ENCODE measurements around the gene CNIH3. TPM values are rescaled to one million over a fixed set of nuclear protein-coding genes. Genes with fewer than 3 reads are reported as not detected.
"Not testable (repeated sequence)": the region's sequence is repeated elsewhere in the genome, so short reads cannot be mapped to it uniquely, and the experiment has no call there.

The CNIH3 gene
- total RNA-seq, 1 donor from 2014 or later, result 1.4 TPM

- no peak for DNase-seq (ENCODE audit: low spot score)
- no peak overlapping the region for H3K27ac Mint-ChIP-seq
- H3K4me3 Mint-ChIP-seq, result no peak overlapping the region
- H3K36me3 Mint-ChIP-seq (ENCODE audit: low read depth), result no peaks in the 10 kb centered on the region
- H3K4me1 Mint-ChIP-seq (ENCODE audit: low read depth), result peaks cover 9% of the 10 kb centered on the region
- intact Hi-C loops (cut with micrococcal nuclease), result no loop called here
- no peaks in the 10 kb centered on the region for H3K9me3 Mint-ChIP-seq
- H3K27me3 Mint-ChIP-seq (ENCODE audit: insufficient read depth), result no peaks in the 10 kb centered on the region
These were observed 88.1 kb downstream of the CNIH3 start for GRCh38 chr1:224704107-224704735.

- intact Hi-C loops (cut with micrococcal nuclease), result no loop called here
- no peak for DNase-seq (ENCODE audit: low spot score)
- H3K27me3 Mint-ChIP-seq (ENCODE audit: insufficient read depth), result no peaks in the 10 kb centered on the region
- no peak overlapping the region for H3K27ac Mint-ChIP-seq
- H3K36me3 Mint-ChIP-seq (ENCODE audit: low read depth), result no peaks in the 10 kb centered on the region
- H3K4me3 Mint-ChIP-seq, result no peak overlapping the region
- no peaks in the 10 kb centered on the region for H3K9me3 Mint-ChIP-seq
- H3K4me1 Mint-ChIP-seq (ENCODE audit: low read depth), result peaks cover 9% of the 10 kb centered on the region
These were observed 89.5 kb downstream of the CNIH3 start for GRCh38 chr1:224705578-224705977.

- H3K4me1 Mint-ChIP-seq (ENCODE audit: low read depth), result peaks cover 9% of the 10 kb centered on the region
- intact Hi-C loops (cut with micrococcal nuclease), result no loop called here
- no peaks in the 10 kb centered on the region for H3K9me3 Mint-ChIP-seq
- H3K4me3 Mint-ChIP-seq, result no peak overlapping the region
- H3K27ac Mint-ChIP-seq, result no peak overlapping the region
- H3K36me3 Mint-ChIP-seq (ENCODE audit: low read depth), result no peaks in the 10 kb centered on the region
- no peak for DNase-seq (ENCODE audit: low spot score)
- peaks cover 5% of the 10 kb centered on the region for H3K27me3 Mint-ChIP-seq (ENCODE audit: insufficient read depth)
These were observed 92.0 kb downstream of the CNIH3 start for GRCh38 chr1:224707843-224708725.

GRCh38 chr1:224710196-224710595 is 94.1 kb downstream of the CNIH3 start:
- DNase-seq (ENCODE audit: low spot score), result no peak
- Mint-ChIP-seq H3K4me1 (ENCODE audit: low read depth) (peaks cover 9% of the 10 kb centered on the region), H3K4me3 (no peak overlapping the region), H3K36me3 (ENCODE audit: low read depth) (no peaks in the 10 kb centered on the region), H3K9me3 (no peaks in the 10 kb centered on the region), H3K27me3 (ENCODE audit: insufficient read depth) (peaks cover 7% of the 10 kb centered on the region), H3K27ac (no peak overlapping the region)
- intact Hi-C loops (cut with micrococcal nuclease), result no loop called here

- H3K9me3 Mint-ChIP-seq; H3K4me1 Mint-ChIP-seq (ENCODE audit: low read depth); H3K27me3 Mint-ChIP-seq (ENCODE audit: insufficient read depth); H3K4me3 Mint-ChIP-seq; DNase-seq (ENCODE audit: low spot score); H3K27ac Mint-ChIP-seq; H3K36me3 Mint-ChIP-seq (ENCODE audit: low read depth); intact Hi-C loops (cut with micrococcal nuclease): not testable (repeated sequence)
These were observed 95.2 kb downstream of the CNIH3 start for GRCh38 chr1:224711231-224711756.

- H3K4me1 Mint-ChIP-seq (ENCODE audit: low read depth), result peaks cover 9% of the 10 kb centered on the region
- no peak overlapping the region for H3K4me3 Mint-ChIP-seq
- H3K27ac Mint-ChIP-seq, result no peak overlapping the region
- intact Hi-C loops (cut with micrococcal nuclease), result no loop called here
- no peaks in the 10 kb centered on the region for H3K9me3 Mint-ChIP-seq
- H3K27me3 Mint-ChIP-seq (ENCODE audit: insufficient read depth), result peaks cover 7% of the 10 kb centered on the region
- no peak for DNase-seq (ENCODE audit: low spot score)
- H3K36me3 Mint-ChIP-seq (ENCODE audit: low read depth), result no peaks in the 10 kb centered on the region
These were observed 95.8 kb downstream of the CNIH3 start for GRCh38 chr1:224711876-224712275.

GRCh38 chr1:224713228-224713627 is 97.1 kb downstream of the CNIH3 start:
- H3K9me3 Mint-ChIP-seq, result no peaks in the 10 kb centered on the region
- no peak for DNase-seq (ENCODE audit: low spot score)
- no peak overlapping the region for H3K4me3 Mint-ChIP-seq

GRCh38 chr1:224714553-224714952 is 98.4 kb downstream of the CNIH3 start:
- no peak for DNase-seq (ENCODE audit: low spot score)
- peaks cover 13% of the 10 kb centered on the region for H3K4me1 Mint-ChIP-seq (ENCODE audit: low read depth)
- peaks cover 9% of the 10 kb centered on the region for H3K27me3 Mint-ChIP-seq (ENCODE audit: insufficient read depth)
- no peaks in the 10 kb centered on the region for H3K9me3 Mint-ChIP-seq
- H3K4me3 Mint-ChIP-seq, result no peak overlapping the region
- H3K36me3 Mint-ChIP-seq (ENCODE audit: low read depth), result no peaks in the 10 kb centered on the region
- intact Hi-C loops (cut with micrococcal nuclease), result no loop called here
- H3K27ac Mint-ChIP-seq, result no peak overlapping the region

More at GRCh38 chr1:224713228-224713627, 97.1 kb downstream of the CNIH3 start:
- H3K36me3 Mint-ChIP-seq (ENCODE audit: low read depth), result no peaks in the 10 kb centered on the region
- no peak overlapping the region for H3K27ac Mint-ChIP-seq
- H3K27me3 Mint-ChIP-seq (ENCODE audit: insufficient read depth), result peaks cover 7% of the 10 kb centered on the region
- intact Hi-C loops (cut with micrococcal nuclease), result no loop called here
- H3K4me1 Mint-ChIP-seq (ENCODE audit: low read depth), result peaks cover 7% of the 10 kb centered on the region

GRCh38 chr1:224718470-224719053 is 102.4 kb downstream of the CNIH3 start:
- Mint-ChIP-seq H3K27me3 (ENCODE audit: insufficient read depth) (peaks cover 8% of the 10 kb centered on the region), H3K27ac (no peak overlapping the region), H3K4me3 (no peak overlapping the region), H3K36me3 (ENCODE audit: low read depth) (no peaks in the 10 kb centered on the region), H3K9me3 (no peaks in the 10 kb centered on the region), H3K4me1 (ENCODE audit: low read depth) (peaks cover 13% of the 10 kb centered on the region)
- intact Hi-C loops (cut with micrococcal nuclease), result no loop called here
- no peak for DNase-seq (ENCODE audit: low spot score)

- Mint-ChIP-seq H3K4me3 (no peak overlapping the region), H3K27me3 (ENCODE audit: insufficient read depth) (peaks cover 8% of the 10 kb centered on the region), H3K4me1 (ENCODE audit: low read depth) (peaks cover 13% of the 10 kb centered on the region), H3K27ac (no peak overlapping the region), H3K9me3 (no peaks in the 10 kb centered on the region), H3K36me3 (ENCODE audit: low read depth) (no peaks in the 10 kb centered on the region)
- DNase-seq (ENCODE audit: low spot score), result no peak
- intact Hi-C loops (cut with micrococcal nuclease), result no loop called here
These were observed 103.6 kb downstream of the CNIH3 start for GRCh38 chr1:224719716-224720115.

- Mint-ChIP-seq H3K36me3 (ENCODE audit: low read depth) (no peaks in the 10 kb centered on the region), H3K27ac (no peak overlapping the region), H3K27me3 (ENCODE audit: insufficient read depth) (peaks cover 8% of the 10 kb centered on the region), H3K4me1 (ENCODE audit: low read depth) (peaks cover 13% of the 10 kb centered on the region), H3K9me3 (no peaks in the 10 kb centered on the region), H3K4me3 (no peak overlapping the region)
- intact Hi-C loops (cut with micrococcal nuclease), result no loop called here
- no peak for DNase-seq (ENCODE audit: low spot score)
These were observed 104.1 kb downstream of the CNIH3 start for GRCh38 chr1:224720216-224720615.

- Mint-ChIP-seq H3K4me3 (no peak overlapping the region), H3K36me3 (ENCODE audit: low read depth) (no peaks in the 10 kb centered on the region), H3K27me3 (ENCODE audit: insufficient read depth) (peaks cover 8% of the 10 kb centered on the region), H3K4me1 (ENCODE audit: low read depth) (peaks cover 13% of the 10 kb centered on the region), H3K27ac (no peak overlapping the region), H3K9me3 (no peaks in the 10 kb centered on the region)
- DNase-seq (ENCODE audit: low spot score), result no peak
- intact Hi-C loops (cut with micrococcal nuclease), result no loop called here
These were observed 104.9 kb downstream of the CNIH3 start for GRCh38 chr1:224721000-224721399.

GRCh38 chr1:224722838-224723237 is 106.7 kb downstream of the CNIH3 start:
- Mint-ChIP-seq H3K27me3 (ENCODE audit: insufficient read depth) (peaks cover 13% of the 10 kb centered on the region), H3K36me3 (ENCODE audit: low read depth) (no peaks in the 10 kb centered on the region), H3K4me3 (no peak overlapping the region), H3K4me1 (ENCODE audit: low read depth) (peaks cover 13% of the 10 kb centered on the region), H3K27ac (no peak overlapping the region), H3K9me3 (no peaks in the 10 kb centered on the region)
- no peak for DNase-seq (ENCODE audit: low spot score)
- intact Hi-C loops (cut with micrococcal nuclease), result no loop called here

Data from activated T-helper 1 cell treated with anti-CD3 and anti-CD28 coated beads, Interleukin-12 subunit alpha, Interleukin-12 subunit beta, Interleukin-2, Interleukin-4 antibody, amounts not matched to agents 30 ng/mL and 10 ng/mL and 1 ng/mL, durations not matched to agents 14 hours and 24 hours and 36 hours (primary cell).